Measurements from ENCODE around the gene MERTK. TPM values are rescaled to one million over a fixed set of nuclear protein-coding genes. Genes with fewer than 3 reads are reported as not detected.

The MERTK gene
- total RNA-seq, 4 donors from 2014 or later: 13.2 to 47.4 (median 32.3) TPM

DNA sequence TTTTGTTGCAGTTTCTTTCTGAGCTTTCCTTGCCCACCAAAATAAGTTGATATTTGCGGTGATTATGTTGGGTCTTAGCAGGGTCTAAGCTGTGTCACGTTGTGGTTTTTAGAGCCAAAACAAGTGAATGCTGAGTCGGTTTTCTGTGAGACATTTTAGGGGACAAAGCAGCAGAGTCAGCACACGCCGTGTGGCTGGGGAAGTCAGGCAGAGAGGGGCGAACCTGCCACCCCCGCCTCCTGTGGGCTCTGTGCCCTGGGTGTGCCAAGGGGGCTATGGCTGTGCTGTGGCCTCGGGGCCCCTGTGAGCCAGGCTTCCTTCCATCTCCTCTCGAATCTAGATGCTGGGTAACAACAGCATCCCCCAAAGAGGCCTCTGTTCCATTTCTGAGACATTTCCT lies 125.8 kb downstream of the MERTK start:
- no peak for ATAC-seq
- Histone ChIP-seq H3K27me3 (no peaks in the 10 kb centered on the region), H3K4me3 (no peak overlapping the region), H3K4me1 (no peaks in the 10 kb centered on the region), H3K9me3 (no peaks in the 10 kb centered on the region), H3K27ac (no peak overlapping the region), H3K36me3 (peaks cover 0 to 87% of the 10 kb centered on the region in 2 donors)
- WGBS, 2 donors (ENCODE audit: low coverage in 1 of 2): 88% methylated on average over 3 of the region's 9 CpGs; no CpG with 5 or more reads in 1 of the 2 donors
- TF ChIP-seq POLR2A (IDR thresholded peaks at IDR 0.05) (no peak), EP300 (IDR thresholded peaks at IDR 0.05) (no peak), POLR2AphosphoS5 (IDR thresholded peaks at IDR 0.05) (no peak)
- TF ChIP-seq, protein P1, sequence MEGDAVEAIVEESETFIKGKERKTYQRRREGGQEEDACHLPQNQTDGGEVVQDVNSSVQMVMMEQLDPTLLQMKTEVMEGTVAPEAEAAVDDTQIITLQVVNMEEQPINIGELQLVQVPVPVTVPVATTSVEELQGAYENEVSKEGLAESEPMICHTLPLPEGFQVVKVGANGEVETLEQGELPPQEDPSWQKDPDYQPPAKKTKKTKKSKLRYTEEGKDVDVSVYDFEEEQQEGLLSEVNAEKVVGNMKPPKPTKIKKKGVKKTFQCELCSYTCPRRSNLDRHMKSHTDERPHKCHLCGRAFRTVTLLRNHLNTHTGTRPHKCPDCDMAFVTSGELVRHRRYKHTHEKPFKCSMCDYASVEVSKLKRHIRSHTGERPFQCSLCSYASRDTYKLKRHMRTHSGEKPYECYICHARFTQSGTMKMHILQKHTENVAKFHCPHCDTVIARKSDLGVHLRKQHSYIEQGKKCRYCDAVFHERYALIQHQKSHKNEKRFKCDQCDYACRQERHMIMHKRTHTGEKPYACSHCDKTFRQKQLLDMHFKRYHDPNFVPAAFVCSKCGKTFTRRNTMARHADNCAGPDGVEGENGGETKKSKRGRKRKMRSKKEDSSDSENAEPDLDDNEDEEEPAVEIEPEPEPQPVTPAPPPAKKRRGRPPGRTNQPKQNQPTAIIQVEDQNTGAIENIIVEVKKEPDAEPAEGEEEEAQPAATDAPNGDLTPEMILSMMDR (IDR thresholded peaks at IDR 0.05): no peak

DNA sequence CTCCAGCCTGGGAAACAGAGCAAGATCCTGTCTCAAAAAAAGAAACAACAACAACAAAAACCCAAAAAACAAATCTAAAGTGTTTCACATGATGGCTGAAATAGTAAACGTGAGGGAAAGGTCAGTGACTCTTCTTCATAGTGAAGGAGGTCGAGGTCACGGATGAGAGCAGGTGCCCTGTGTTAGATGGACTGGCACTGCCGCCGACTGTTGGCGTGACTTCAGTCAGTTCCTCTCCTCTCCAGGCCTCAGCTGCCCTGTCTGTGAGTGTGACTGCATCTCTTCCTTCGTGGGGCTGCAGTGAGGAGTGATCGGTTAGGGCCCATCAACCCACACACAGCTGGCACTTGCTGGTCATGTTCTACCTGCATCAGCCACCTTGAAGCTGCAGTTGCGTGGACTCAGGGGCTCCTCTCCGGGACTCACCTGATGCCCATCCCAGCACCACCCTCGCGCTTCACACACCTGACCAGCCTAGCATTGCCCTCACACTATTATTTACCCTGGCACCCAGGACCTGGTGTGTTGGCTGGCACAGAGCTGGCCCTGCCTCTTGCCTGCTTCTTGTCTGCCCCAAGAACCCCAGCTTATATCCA lies 126.6 kb downstream of the MERTK start:
- H3K36me3 ChIP-seq: peaks cover 0 to 79% of the 10 kb centered on the region in 2 donors
- no peak overlapping the region for H3K27ac ChIP-seq
- ATAC-seq: no peak
- TF ChIP-seq, protein P1 (IDR thresholded peaks at IDR 0.05): no peak
- TF ChIP-seq POLR2A (IDR thresholded peaks at IDR 0.05) (no peak), POLR2AphosphoS5 (IDR thresholded peaks at IDR 0.05) (no peak)
- WGBS, 2 donors (ENCODE audit: low coverage in 1 of 2): 84 to 95% methylated on average over 5 to 6 of the region's 12 CpGs
- H3K4me1 ChIP-seq: no peaks in the 10 kb centered on the region
- H3K9me3 ChIP-seq: no peaks in the 10 kb centered on the region
- no peaks in the 10 kb centered on the region for H3K27me3 ChIP-seq
- H3K4me3 ChIP-seq: no peak overlapping the region

DNA sequence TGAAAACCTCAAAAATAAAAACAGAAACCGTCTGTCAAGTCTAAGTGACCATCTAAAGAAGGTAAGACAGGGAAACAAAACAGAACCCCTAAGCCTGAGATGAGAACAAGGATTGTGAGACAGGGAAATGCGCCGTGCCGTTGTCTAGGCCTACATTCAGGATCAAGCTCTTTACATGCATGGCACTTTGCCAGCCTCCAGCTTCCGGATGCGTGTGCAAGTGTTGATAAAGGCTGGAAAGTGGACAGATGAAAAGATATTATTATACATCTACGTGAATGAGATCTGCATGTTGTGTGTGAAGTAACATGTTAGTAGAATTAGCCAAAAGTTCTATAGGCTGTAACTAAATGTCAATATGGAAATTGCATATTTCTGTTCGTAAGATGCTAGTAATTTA lies 128.1 kb downstream of the MERTK start:
- ATAC-seq: no peak
- 67 to 100% methylated on average over 2 to 8 of the region's 8 CpGs for WGBS, 2 donors (ENCODE audit: low coverage in 1 of 2)
- H3K4me3 ChIP-seq: no peak overlapping the region
- no peaks in the 10 kb centered on the region for H3K27me3 ChIP-seq
- peaks cover 0 to 66% of the 10 kb centered on the region in 2 donors for H3K36me3 ChIP-seq
- no peaks in the 10 kb centered on the region for H3K9me3 ChIP-seq
- H3K27ac ChIP-seq: no peak overlapping the region
- TF ChIP-seq, protein P1 (IDR thresholded peaks at IDR 0.05): no peak
- TF ChIP-seq POLR2A (IDR thresholded peaks at IDR 0.05): no peak
- no peak for TF ChIP-seq POLR2AphosphoS5 (IDR thresholded peaks at IDR 0.05)
- TF ChIP-seq EP300 (IDR thresholded peaks at IDR 0.05): no peak
- H3K4me1 ChIP-seq: no peaks in the 10 kb centered on the region

DNA sequence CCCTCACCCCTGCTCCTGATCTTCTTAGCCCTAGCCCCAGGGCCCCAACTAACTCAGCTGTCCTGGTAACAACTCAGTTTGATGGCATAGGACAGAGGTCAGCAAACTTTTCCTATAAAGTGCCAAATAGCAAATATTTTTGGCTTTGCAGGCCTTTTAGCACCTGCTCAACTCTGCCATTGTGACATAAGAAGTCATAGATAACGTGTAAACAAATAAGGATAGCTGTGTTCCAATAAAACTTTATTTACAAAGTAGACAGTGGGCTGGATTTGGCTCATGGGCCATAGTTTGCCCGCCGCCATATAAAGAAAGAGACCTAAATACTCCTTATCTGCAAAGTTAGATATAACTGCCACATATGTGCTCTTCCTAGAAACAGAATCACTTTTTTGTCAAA lies 129.4 kb downstream of the MERTK start:
- Histone ChIP-seq H3K36me3 (peaks cover 0 to 53% of the 10 kb centered on the region in 2 donors), H3K4me1 (peaks cover 0 to 8% (median 0%) of the 10 kb centered on the region in 3 donors), H3K9me3 (no peaks in the 10 kb centered on the region), H3K27ac (no peak overlapping the region), H3K27me3 (no peaks in the 10 kb centered on the region), H3K4me3 (no peak overlapping the region)
- TF ChIP-seq POLR2A (IDR thresholded peaks at IDR 0.05) (no peak), EP300 (IDR thresholded peaks at IDR 0.05) (no peak), POLR2AphosphoS5 (IDR thresholded peaks at IDR 0.05) (no peak)
- TF ChIP-seq, protein P1 (IDR thresholded peaks at IDR 0.05): no peak
- WGBS, 2 donors (ENCODE audit: low coverage in 1 of 2): 100% methylated on average over 2 to 3 of the region's 3 CpGs
- no peak for ATAC-seq

DNA sequence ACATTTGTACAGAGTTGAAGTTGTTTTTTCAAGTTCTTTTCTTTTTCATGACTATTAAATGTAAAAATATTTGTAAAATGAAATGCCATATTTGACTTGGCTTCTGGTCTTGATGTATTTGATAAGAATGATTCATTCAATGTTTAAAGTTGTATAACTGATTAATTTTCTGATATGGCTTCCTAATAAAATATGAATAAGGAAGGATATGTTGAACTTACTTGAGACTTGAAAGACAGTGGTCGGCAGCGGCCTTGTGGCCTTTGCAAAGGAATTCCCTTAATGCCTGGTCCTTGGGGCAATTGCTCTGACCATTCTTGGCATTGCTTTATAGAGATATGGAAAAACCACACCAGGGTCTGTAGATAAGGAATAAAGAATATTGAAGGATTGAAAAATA lies 130.8 kb downstream of the MERTK start:
- Histone ChIP-seq H3K27me3 (no peaks in the 10 kb centered on the region), H3K27ac (no peak overlapping the region), H3K4me3 (no peak overlapping the region), H3K9me3 (no peaks in the 10 kb centered on the region), H3K36me3 (peaks cover 0 to 39% of the 10 kb centered on the region in 2 donors), H3K4me1 (peaks cover 0 to 19% (median 0%) of the 10 kb centered on the region in 3 donors)
- WGBS, 2 donors (ENCODE audit: low coverage in 1 of 2): 95 to 96% methylated on average over 2 of the region's 2 CpGs
- ATAC-seq: no peak
- TF ChIP-seq POLR2AphosphoS5 (IDR thresholded peaks at IDR 0.05) (no peak), EP300 (IDR thresholded peaks at IDR 0.05) (no peak), POLR2A (IDR thresholded peaks at IDR 0.05) (no peak)
- TF ChIP-seq, protein P1 (IDR thresholded peaks at IDR 0.05): no peak

Measured in gastroesophageal sphincter (tissue), 4 donors.